ENCODE data around the gene SCGB2B2.
A peak's percentile ranks its signal among the peaks of the same experiment; 100 is the strongest.
"Not testable (repeated sequence)": the region's sequence is repeated elsewhere in the genome, so short reads cannot be mapped to it uniquely, and the experiment has no call there.

SCGB2B2 gene

DNA sequence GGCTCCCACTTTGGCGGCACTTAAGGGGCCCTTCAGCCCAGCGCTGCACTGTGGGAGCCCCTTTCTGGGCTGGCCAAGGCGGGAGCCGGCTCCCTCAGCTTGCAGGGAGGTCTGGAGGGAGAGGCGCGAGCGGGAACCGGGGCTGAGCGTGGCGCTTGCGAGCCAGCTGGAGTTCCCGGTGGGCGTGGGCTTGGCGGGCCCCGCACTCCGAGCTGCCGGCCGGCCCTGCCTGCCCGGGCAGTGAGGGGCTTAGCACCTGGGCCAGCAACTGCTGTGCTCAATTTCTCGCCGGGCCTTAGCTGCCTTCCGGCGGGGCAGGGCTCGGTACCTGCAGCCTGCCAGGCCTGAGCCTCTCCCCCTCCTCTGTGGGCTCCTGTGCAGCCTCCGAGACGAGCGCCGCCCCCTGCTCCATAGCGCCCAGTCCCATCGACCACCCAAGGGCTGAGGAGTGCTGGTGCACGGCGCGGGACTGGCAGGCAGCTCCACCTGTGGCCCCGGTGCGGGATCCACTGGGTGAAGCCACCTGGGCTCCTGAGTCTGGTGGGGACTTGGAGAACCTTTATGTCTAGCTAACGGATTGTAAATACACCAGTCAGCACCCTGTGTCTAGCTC lies 8.8 kb downstream of the SCGB2B2 start:
- not testable (repeated sequence) for DNase-seq

DNA sequence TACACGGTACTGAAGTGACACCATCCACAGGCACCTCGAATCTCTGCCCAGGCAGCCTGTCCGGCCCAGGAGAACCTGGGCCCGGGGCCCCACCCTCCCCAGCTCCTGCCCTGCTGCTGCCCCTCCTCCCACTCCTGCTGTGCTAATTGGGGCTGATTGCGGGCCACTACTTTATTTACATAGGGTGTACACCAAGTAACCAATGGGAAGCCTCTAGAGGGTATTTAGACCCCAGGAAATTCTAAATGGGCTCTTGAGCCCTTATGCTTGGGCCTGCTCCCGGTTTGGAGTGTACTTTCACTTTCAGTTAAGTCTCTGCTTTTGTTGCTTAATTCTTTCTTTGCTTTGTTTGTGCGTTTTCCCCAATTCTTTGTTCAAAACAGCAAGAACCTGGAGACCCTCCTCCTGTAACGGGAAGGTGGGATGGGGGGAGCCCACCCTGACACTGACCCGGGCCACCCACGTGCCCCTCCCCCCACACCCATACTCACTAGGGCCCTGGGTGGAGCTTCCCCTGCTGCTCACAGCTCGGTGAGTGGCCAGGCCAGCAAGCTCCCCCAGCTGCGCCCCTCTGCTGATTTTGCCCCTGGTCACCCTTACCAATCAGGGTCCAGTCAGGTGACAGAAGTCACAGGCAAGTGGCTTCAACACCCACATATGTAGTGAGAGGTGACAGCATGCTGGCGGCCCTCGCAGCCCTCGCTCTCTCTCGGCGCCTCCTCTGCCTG lies 9.4 kb downstream of the SCGB2B2 start:
- no peak for DNase-seq

DNA sequence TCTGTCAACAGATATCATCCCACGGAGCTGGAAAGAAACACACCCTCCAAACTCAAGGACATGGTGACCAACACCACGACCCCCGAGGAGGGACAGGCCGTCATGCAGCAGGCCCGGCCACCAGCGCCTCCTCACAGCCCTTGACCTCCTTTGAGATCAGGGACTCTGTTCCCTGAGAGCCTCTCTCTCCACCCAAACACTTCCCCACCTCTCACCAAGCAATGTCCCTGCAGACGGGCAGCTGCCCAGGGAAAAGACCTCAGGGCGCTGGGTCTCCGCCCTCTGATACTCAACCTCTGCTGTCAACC lies 10.0 kb downstream of the SCGB2B2 start:
- no peak for DNase-seq

GRCh38 chr19:34666200-34666957 lies 10.6 kb downstream of the SCGB2B2 start:
- DNase-seq: no peak

DNA sequence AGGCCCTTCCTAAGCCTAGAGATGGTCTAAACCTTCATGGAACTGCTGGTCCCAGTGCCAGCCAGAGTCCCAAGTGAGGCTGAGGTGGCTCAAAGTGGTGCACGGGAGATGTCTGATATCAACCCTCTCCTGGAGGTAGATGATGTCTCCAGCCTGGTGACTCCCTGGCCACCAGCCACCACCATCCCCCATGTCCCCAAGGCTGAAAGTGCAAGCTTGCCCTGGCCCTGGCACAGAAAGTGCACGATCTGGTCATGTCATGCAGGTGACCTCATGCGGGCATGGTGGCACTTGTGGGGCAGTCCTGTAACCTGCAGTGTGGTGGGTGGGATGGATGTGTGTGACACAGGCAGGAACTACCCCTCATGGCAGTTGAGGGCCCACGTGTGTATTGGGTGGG lies 11.7 kb downstream of the SCGB2B2 start:
- DNase-seq: not testable (repeated sequence)

DNA sequence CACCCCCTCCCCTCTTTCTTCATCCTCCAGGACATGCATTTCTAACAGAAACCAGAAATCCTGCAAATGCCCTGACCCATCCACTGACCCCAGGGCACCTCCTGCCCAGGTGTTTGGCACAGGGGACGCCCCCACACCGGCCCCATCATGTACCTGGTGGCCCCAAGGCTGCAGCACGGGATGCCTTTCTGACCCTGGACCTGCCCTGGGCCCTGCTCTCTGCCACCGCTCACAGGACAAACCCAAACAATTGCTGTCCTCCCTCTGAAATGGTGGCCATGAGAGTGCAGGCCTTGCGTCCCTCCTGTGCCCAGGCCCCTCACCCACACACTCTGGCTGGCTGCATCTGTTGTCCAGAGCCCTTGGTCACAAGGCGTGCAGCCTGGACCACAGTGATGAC lies 12.1 kb downstream of the SCGB2B2 start:
- no peak for DNase-seq

GRCh38 chr19:34664168-34664567 lies 12.8 kb downstream of the SCGB2B2 start:
- DNase-seq: no peak

DNA sequence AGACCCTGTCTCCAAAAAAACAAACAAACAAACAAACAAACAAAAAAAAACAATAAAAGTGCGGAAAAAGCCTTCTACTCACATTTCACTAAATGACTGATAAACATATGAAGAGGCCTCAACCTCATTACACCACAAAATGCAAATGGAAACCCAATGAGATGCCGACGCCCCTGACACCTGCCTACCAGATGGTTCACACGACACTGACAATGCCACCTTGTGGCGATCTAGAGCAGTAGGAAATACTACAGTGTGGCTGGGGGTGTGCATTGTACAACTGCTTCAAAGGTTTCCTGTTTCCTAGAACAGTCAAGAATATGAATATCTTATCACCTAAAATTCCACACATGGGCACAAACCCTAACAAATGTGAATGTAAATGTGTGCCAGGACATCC lies 14.0 kb downstream of the SCGB2B2 start:
- no peak for DNase-seq

- no peak for DNase-seq
These were observed 15.6 kb downstream of the SCGB2B2 start for GRCh38 chr19:34661357-34661756.

GRCh38 chr19:34655651-34656050 lies 21.3 kb downstream of the SCGB2B2 start:
- no peak for DNase-seq

DNA sequence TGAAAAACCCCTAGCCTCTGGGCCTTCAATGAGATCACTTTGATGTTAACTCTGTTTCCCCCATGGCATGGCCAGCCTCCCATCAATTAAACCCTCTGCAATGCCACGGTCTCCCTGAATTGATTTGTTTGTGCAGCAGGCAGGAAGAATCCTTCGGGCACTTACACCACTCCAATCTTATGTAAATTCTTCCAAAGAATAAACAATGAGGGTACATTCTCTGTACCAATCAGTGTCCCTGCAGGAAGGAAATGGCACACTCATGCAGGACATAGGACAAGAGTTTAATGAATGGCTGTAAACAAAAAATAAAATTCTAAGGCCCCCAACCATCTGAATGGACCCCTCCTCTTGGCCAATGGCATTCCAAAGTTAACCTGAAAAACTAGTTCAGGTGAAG lies 22.2 kb downstream of the SCGB2B2 start:
- no peak for DNase-seq

- DNase-seq: no peak
These were observed 25.2 kb downstream of the SCGB2B2 start for GRCh38 chr19:34651747-34652146.

GRCh38 chr19:34649886-34650543 lies 26.9 kb downstream of the SCGB2B2 start:
- no peak for DNase-seq

DNA sequence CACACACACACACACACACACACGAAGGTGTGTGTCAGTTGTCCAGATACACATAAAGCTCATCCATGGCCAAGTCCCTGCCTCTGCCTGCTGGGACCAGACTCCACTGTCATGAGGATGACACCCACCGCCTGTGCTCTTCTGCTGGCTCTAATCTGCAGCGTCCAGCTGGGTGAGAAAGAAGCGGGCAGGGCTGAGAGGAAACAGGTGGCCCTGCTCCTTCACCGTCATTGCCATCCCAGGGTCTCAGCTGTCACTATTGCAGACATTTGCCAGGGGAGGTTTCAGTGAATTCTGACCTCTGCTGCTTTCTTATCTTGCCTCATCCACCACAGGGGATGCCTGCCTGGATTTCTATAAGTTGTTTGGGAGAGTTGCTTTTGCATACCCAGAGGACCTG lies 31.4 kb downstream of the SCGB2B2 start:
- DNase-seq: no peak

- DNase-seq: no peak
These were observed 31.9 kb downstream of the SCGB2B2 start for GRCh38 chr19:34644991-34645461.

DNA sequence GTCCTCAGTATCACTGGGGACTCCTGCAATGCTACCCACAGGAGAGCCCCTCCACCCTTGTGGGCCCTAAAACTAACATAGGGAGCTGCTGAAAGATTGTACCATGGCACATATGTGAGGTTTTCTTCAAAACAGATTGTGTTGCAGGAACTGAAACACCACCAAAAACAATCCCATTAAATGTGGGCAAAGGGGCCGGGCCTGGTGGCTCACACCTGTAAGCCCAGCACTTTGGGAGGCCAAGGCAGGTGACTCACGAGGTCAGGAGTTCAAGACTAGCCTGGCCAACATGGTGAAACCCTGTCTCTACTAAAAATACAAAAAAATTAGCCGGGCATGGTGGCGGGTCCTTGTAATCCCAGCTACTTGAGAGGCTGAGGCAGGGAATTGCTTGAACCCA lies 34.7 kb downstream of the SCGB2B2 start:
- DNase-seq: no peak

DNA sequence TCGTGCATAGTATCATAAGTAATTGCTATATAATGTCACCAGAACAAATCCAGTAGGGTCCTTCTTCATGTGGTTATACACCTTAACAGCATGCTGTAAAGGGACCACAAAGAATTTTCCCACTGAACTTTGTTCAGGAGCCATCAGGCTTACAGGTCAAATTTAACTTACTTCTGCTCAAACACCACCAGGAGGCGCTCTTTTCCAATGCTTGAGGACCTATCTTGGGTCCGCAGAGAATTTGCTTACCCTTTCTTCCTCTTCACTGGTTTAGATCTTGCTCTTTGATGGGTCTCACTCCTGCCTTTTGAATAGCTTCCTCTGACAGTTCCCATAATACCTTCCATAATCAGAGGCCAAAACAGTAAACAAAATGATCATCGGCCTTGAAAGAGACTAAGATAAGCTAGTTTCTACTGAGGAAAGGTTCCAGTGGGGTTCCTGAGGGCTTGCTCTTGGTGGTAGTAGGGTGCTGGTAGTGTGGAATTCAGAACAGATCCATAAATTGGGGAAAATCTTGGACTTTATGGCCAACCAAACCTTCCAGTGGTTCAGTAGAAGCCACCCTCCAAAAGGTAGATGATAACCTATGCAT lies 37.4 kb downstream of the SCGB2B2 start:
- peak; percentile 80 for DNase-seq

DNA sequence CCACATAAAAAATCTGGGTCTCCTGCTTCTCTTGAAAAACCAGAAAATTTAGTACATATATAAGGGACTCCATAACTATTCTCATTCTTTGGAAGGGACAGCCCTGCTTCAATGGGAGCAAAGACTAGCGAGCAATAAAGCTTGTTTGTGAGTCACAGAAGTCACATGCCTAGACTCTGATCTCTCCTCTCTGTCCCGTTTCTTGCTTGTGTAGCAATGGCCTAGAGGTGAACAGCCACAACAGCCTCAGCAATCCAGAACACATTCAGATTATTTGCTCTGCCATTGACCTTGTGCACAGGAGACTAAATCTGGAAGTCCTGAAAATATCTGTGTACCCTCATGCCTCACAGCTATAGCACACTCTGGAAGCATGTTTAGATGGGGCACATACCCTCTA lies 43.2 kb downstream of the SCGB2B2 start:
- DNase-seq: no peak
